ENCODE measurements around the gene BPIFA1.
A peak's percentile ranks its signal among the peaks of the same experiment; 100 is the strongest.

The BPIFA1 gene

DNA sequence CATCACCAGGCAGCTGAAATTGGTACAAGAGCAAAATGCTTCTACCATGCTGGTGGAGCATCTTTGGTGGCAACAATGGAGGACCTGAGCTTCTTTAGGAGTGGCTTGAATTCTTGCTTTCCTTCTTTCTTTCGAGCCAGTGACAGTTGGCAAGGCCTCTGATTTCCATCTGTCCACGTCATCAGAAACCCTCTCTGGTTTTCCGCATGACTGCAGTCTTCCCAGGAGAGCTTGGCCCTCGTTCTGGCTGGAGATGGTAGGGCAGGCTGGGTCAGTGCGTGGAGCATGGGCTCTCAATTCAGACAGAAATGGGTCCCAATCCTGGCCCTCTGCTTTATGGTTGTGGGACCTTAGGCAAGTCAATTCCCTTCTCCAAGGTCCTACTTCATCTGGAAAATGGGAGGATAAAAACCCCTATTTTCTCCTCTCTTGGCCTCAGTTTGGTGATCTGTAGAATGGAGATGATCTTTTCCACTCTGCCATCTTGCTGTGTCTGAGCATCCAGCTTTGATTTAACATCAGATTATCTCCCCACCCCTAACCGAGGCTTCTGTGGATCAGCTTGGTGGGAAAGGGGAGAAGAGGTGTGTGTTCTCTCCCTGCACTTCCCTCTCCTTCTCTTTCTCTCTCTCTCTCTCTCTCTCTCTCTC, 43.6 kb downstream of the BPIFA1 start:
- no peak for DNase-seq

DNA sequence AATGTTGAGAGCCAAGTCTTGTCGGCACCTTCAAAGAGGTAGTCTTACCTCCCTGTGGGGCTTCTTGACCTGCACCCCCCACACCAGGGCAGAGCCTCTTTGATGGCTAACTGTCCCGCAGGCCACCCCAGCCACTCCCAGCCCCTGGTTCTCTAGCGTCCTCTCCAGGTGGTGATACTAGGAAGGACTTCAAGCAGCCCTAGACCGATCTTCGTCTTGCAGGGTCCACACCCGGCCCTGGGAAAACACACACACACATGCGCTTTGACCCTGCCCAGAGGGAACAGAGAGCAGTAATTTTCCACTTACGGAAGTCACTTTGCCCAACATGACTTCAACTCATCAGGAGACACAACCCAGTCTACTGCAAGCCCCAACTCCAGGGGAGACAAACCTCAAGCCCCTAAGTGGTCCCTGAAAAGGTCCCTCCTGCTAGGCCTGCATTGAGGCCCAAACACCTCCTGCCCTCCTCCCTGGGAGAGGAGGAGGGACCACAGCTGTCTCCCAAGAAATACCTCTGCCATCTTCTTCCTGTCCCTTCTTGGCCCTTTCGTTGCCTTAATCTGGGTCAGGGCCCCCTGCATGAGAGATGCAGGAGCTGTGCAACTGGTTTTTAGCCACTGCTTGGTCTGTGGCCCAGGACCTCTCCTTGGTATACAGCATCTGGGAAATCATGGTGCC, 44.3 kb downstream of the BPIFA1 start:
- no peak for DNase-seq

DNA sequence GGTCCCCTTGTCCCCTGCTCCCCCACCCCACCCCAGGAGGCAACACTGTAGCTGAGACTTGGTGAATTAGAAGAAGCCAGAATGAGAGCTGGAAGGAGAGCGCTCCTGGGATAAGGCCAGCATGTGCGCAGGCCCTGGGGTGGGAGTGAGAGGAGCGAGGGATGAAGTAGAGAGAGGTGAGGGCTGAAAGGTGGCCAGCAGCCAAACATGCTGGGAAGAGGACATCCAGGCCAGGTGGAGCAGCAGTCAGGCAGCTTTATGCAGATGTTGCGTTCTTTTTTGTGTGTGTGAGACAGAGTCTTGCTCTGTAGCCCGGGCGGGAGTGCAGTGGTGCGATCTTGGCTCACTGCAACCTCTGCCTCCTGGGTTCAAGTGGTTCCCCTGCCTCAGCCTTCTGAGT, 45.0 kb downstream of the BPIFA1 start:
- DNase-seq, result no peak

DNA sequence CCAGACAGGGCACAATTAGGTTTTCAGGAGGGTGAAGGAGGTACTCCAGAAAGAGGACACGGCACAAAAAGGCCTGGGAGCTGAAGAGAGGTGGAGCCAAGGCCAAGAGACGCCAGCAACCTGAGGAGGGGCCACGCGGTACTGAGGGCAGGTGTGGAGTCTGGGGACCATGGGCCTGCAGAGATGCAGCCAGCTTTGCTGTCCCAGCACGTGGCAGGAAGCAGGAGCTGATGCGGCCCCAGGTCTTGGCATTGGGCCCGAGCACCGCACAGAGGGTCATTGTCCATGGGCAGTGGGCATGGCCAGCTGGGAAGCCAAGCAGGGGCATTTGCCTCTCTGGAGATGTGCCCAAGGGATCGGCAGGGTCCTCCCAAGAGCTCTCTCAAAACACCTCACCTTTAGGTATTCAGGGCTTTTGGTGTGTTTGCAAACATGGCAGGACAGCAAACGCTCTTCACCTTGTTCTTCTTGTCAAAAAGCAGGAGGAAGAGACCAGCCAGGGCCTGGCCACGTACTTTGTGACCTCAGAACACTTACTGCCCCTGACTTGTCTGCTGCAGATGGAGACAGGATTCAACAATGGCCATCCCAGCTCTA, 45.9 kb downstream of the BPIFA1 start:
- DNase-seq, result no peak

GRCh38 chr20:33282196-33282934, 46.6 kb downstream of the BPIFA1 start:
- DNase-seq, result no peak

DNA sequence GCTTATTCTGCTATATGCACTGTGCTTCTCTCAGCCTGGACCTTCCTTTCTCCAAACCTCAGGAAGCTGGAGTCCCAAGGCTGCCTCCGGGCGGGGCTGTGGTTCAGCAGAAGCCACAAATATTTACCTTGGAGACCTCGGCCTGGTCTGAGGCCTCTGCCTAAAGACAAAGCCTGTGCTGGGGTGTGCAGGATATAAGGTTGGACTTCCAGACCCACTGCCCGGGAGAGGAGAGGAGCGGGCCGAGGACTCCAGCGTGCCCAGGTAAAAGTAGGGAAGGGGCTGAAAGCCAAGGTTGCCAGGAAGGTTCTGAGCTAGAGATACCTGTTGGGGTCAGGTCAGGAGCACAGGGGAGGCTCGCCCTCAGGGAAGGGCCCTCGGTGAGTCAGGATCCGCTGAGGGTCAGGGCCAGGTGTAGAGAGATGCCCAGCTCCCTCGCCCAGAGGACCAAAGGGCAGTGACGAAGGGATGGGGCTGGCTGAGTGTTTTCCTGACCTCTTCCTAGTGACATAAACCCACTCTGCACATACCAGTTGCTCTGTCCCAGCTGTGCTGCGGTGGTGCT, 47.3 kb downstream of the BPIFA1 start, which contains the start of gene BPIFB1:
Gene BPIFB1 (plus strand): TSS at position 224 of the 565 bp plus-strand sequence. CDS start 2,860 bp downstream, outside the sequence.
- no peak for DNase-seq

GRCh38 chr20:33284284-33284683, 48.5 kb downstream of the BPIFA1 start:
- no peak for DNase-seq

DNA sequence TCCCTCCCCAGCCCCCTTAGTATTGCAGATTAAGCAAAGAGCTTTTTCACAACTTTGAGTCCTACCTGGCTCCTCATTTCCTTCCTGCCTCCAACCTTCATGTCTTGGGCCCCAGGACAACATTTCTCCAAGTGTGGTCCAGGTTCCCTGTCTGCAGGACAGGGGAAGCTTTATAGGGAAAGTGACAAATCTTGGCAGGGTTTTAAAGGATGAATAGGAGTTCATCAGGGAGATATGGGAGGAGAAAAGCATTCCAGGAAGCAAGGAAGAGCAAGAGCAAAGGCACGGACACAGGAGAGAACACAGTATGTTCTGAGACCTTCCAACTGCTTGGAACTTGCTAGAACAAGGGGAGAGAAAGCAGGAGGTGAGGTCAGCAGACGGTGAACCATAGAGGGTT, 49.1 kb downstream of the BPIFA1 start:
- DNase-seq, result no peak

GRCh38 chr20:33285861-33286495, 50.2 kb downstream of the BPIFA1 start:
- no peak for DNase-seq

DNA sequence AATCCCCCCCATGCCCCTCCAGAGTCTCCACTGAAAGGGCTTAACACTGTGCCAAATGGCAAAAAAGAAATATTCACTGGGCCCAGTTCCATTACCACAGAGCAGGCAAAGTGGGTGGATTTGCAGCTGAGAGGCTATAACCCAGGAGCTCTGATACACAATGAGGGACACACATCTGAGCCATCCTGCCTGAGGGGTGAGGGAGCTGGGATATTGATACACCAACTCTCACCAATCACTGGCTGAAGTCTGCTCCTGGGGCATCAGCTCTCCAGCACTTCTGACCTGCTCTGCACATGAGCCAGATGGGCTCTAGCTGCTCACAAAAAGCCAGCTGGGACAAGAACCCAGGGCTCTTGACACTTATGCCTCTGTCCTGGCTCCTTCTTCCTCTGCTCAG, 52.1 kb downstream of the BPIFA1 start:
- no peak for DNase-seq

- DNase-seq, result no peak
Observed at GRCh38 chr20:33290852-33291251, 55.1 kb downstream of the BPIFA1 start.

DNA sequence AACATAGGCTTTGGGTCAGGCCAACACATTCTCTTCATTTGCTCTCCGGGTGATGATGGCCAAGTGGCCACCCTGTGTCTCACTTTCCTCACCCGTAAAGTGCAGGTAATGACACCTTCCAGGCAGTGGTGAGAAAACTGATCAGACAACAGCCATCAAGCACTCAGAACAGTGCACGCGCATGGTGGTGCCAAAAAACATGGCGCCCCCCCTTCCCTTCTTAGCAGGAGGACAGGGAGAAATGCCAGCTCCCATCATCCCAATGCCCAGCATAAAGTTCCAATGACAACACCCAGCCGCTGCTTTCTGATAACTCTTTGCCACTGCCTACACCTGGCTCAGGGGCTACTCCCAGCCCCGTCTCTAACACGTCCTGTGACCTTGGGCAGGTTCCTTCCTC, 55.6 kb downstream of the BPIFA1 start:
- no peak for DNase-seq

DNA sequence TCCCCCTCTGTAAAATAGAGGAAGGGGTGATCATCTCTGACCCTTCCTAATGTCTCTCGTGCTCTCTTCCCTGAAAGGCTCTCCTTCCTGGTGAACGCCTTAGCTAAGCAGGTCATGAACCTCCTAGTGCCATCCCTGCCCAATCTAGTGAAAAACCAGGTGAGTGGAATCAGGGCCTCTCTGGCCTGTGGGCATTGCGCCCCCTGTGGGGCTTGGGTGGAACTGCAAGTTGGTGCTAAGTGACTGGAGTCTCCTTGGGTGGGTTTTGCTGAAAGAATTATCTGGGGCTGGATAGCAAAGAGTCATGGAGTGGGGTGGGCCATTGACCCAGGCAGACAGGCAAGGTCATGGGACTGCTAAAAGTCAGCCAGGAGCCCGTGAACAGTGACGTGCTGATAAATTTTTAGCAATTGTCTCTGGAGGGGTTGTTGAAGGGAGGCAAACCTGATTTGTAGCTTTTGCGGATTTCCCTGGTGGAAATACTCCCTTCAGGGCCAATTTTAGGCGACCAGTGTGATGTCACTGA, 56.1 kb downstream of the BPIFA1 start:
- DNase-seq, result peak in 5 of 6 experiments; percentile 37 to 67 (median 51)
